Measurements from ENCODE around the gene JAKMIP1. TPM values are rescaled to one million over a fixed set of nuclear protein-coding genes. Genes with fewer than 3 reads are reported as not detected.

Gene JAKMIP1
- total RNA-seq, 1 donor from 2014 or later: 5.5 TPM

GRCh38 chr4:6165766-6166165 lies 34.6 kb downstream of the JAKMIP1 start:
- H3K36me3 ChIP-seq: no peaks in the 10 kb centered on the region
- H3K27ac Mint-ChIP-seq: no peak overlapping the region
- peaks cover 7% of the 10 kb centered on the region for H3K27me3 Mint-ChIP-seq (ENCODE audit: insufficient read depth, low read depth)
- H3K36me3 Mint-ChIP-seq: no peaks in the 10 kb centered on the region
- TF ChIP-seq EZH2 (IDR thresholded peaks at IDR 0.05) (no peak), CTCF (IDR thresholded peaks at IDR 0.05) (no peak), EZH2phosphoT487 (IDR thresholded peaks at IDR 0.05) (no peak)
- no peak overlapping the region for H3K4me3 Mint-ChIP-seq
- no peak overlapping the region for H3K4me2 ChIP-seq
- no peaks in the 10 kb centered on the region for H3K4me1 Mint-ChIP-seq
- peaks cover 21% of the 10 kb centered on the region for H3K9me3 Mint-ChIP-seq
- no peaks in the 10 kb centered on the region for H3K27me3 ChIP-seq
- H4K20me1 ChIP-seq (ENCODE audit: low read depth): no peaks in the 10 kb centered on the region
- no peak overlapping the region for H3K4me3 ChIP-seq
- no peak for DNase-seq (ENCODE audit: low spot score)
- no peaks in the 10 kb centered on the region for H3K79me2 ChIP-seq (ENCODE audit: low read depth)
- no peak overlapping the region for H3K27ac ChIP-seq
- no peaks in the 10 kb centered on the region for H3F3A ChIP-seq (ENCODE audit: low read depth)
- H3K9ac ChIP-seq: no peak overlapping the region
- H3K4me1 ChIP-seq: no peaks in the 10 kb centered on the region
- H3K9me3 ChIP-seq (ENCODE audit: low read depth): no peaks in the 10 kb centered on the region
- H2AFZ ChIP-seq (replicated peaks): no peak overlapping the region

- no peak for DNase-seq (ENCODE audit: low spot score)
- Histone ChIP-seq H3K9ac (no peak overlapping the region), H2AFZ (replicated peaks) (no peak overlapping the region), H3K4me2 (no peak overlapping the region), H3K27me3 (no peaks in the 10 kb centered on the region), H3K9me3 (ENCODE audit: low read depth) (no peaks in the 10 kb centered on the region), H3K79me2 (ENCODE audit: low read depth) (no peaks in the 10 kb centered on the region), H3F3A (ENCODE audit: low read depth) (no peaks in the 10 kb centered on the region), H3K4me3 (no peak overlapping the region), H3K27ac (no peak overlapping the region), H3K36me3 (no peaks in the 10 kb centered on the region), H4K20me1 (ENCODE audit: low read depth) (no peaks in the 10 kb centered on the region), H3K4me1 (no peaks in the 10 kb centered on the region)
- Mint-ChIP-seq H3K4me1 (no peaks in the 10 kb centered on the region), H3K4me3 (no peak overlapping the region), H3K36me3 (no peaks in the 10 kb centered on the region), H3K27ac (no peak overlapping the region), H3K27me3 (ENCODE audit: insufficient read depth, low read depth) (peaks cover 7% of the 10 kb centered on the region), H3K9me3 (peaks cover 18% of the 10 kb centered on the region)
- TF ChIP-seq EZH2 (IDR thresholded peaks at IDR 0.05): no peak
- TF ChIP-seq CTCF (IDR thresholded peaks at IDR 0.05): no peak
- TF ChIP-seq EZH2phosphoT487 (IDR thresholded peaks at IDR 0.05): no peak
Measured at GRCh38 chr4:6162885-6163284, 37.5 kb downstream of the JAKMIP1 start.

GRCh38 chr4:6161921-6162464 lies 38.4 kb downstream of the JAKMIP1 start:
- Histone ChIP-seq H4K20me1 (ENCODE audit: low read depth) (no peaks in the 10 kb centered on the region), H3K27me3 (no peaks in the 10 kb centered on the region), H3K9ac (no peak overlapping the region), H3K79me2 (ENCODE audit: low read depth) (no peaks in the 10 kb centered on the region), H3K36me3 (no peaks in the 10 kb centered on the region), H3F3A (ENCODE audit: low read depth) (no peaks in the 10 kb centered on the region), H3K4me3 (no peak overlapping the region), H2AFZ (replicated peaks) (no peak overlapping the region), H3K4me2 (no peak overlapping the region), H3K27ac (no peak overlapping the region), H3K9me3 (ENCODE audit: low read depth) (no peaks in the 10 kb centered on the region), H3K4me1 (no peaks in the 10 kb centered on the region)
- H3K4me1 Mint-ChIP-seq: no peaks in the 10 kb centered on the region
- DNase-seq (ENCODE audit: low spot score): no peak
- no peak overlapping the region for H3K27ac Mint-ChIP-seq
- peaks cover 7% of the 10 kb centered on the region for H3K27me3 Mint-ChIP-seq (ENCODE audit: insufficient read depth, low read depth)
- H3K9me3 Mint-ChIP-seq: peaks cover 18% of the 10 kb centered on the region
- H3K36me3 Mint-ChIP-seq: no peaks in the 10 kb centered on the region
- no peak for TF ChIP-seq EZH2phosphoT487 (IDR thresholded peaks at IDR 0.05)
- TF ChIP-seq EZH2 (IDR thresholded peaks at IDR 0.05): no peak
- no peak for TF ChIP-seq CTCF (IDR thresholded peaks at IDR 0.05)
- no peak overlapping the region for H3K4me3 Mint-ChIP-seq

All from neural progenitor cell (in vitro differentiated cells).